IPS-18c (cell line): ENCODE data around the gene CD300LG.
"Not testable (repeated sequence)": the region's sequence is repeated elsewhere in the genome, so short reads cannot be mapped to it uniquely, and the experiment has no call there.

ENCODE experiments used
- H3K4me3 ChIP-seq: 2 replicates; pipeline ENCODE4 v1.7.0; 2013; ENCODE audit warnings: low read depth, mild to moderate bottlenecking, low read length, moderate library complexity; ENCODE audit not compliant: insufficient read depth
- H3K9me3 ChIP-seq: one replicate; pipeline ENCODE4 v1.6.1; 2013; ENCODE audit warnings: mild to moderate bottlenecking, low read length, moderate library complexity; ENCODE audit not compliant: control insufficient read depth, insufficient read depth

The CD300LG gene

GRCh38 chr17:43864161-43864984, 17.4 kb downstream of the CD300LG start:
- no peaks in the 10 kb centered on the region for H3K9me3 ChIP-seq

GRCh38 chr17:43868226-43868994, 21.4 kb downstream of the CD300LG start:
- Histone ChIP-seq H3K9me3 (no peaks in the 10 kb centered on the region), H3K4me3 (no peak overlapping the region)

More at GRCh38 chr17:43864161-43864984, 17.4 kb downstream of the CD300LG start:
- H3K4me3 ChIP-seq: no peak overlapping the region

GRCh38 chr17:43869031-43869430, 22.1 kb downstream of the CD300LG start:
- not testable (repeated sequence) for H3K4me3 ChIP-seq, H3K9me3 ChIP-seq

- no peak overlapping the region for H3K4me3 ChIP-seq
- H3K9me3 ChIP-seq: no peaks in the 10 kb centered on the region
Observed at GRCh38 chr17:43871946-43872690, 25.1 kb downstream of the CD300LG start.

GRCh38 chr17:43873091-43873490, 26.1 kb downstream of the CD300LG start:
- H3K4me3 ChIP-seq: no peak overlapping the region
- H3K9me3 ChIP-seq: no peaks in the 10 kb centered on the region

- Histone ChIP-seq H3K9me3 (no peaks in the 10 kb centered on the region), H3K4me3 (no peak overlapping the region)
Observed at GRCh38 chr17:43873815-43874214, 26.8 kb downstream of the CD300LG start.

- Histone ChIP-seq H3K9me3 (no peaks in the 10 kb centered on the region), H3K4me3 (no peak overlapping the region)
Observed at GRCh38 chr17:43874293-43874692, 27.3 kb downstream of the CD300LG start.

GRCh38 chr17:43875476-43876147, 28.6 kb downstream of the CD300LG start:
- Histone ChIP-seq H3K9me3 (no peaks in the 10 kb centered on the region), H3K4me3 (no peak overlapping the region)

GRCh38 chr17:43877031-43877430, 30.1 kb downstream of the CD300LG start:
- Histone ChIP-seq H3K4me3 (no peak overlapping the region), H3K9me3 (no peaks in the 10 kb centered on the region)

- no peak overlapping the region for H3K4me3 ChIP-seq
Observed at GRCh38 chr17:43877451-43878155, 30.6 kb downstream of the CD300LG start.

GRCh38 chr17:43878260-43879175, 31.5 kb downstream of the CD300LG start:
- no peak overlapping the region for H3K4me3 ChIP-seq
- no peaks in the 10 kb centered on the region for H3K9me3 ChIP-seq

More at GRCh38 chr17:43877451-43878155, 30.6 kb downstream of the CD300LG start:
- no peaks in the 10 kb centered on the region for H3K9me3 ChIP-seq

GRCh38 chr17:43879723-43880419, 32.9 kb downstream of the CD300LG start:
- H3K4me3 ChIP-seq: no peak overlapping the region
- no peaks in the 10 kb centered on the region for H3K9me3 ChIP-seq

- Histone ChIP-seq H3K9me3 (no peaks in the 10 kb centered on the region), H3K4me3 (no peak overlapping the region)
Observed at GRCh38 chr17:43880420-43880991, 33.5 kb downstream of the CD300LG start.

GRCh38 chr17:43881181-43881580, 34.2 kb downstream of the CD300LG start:
- no peaks in the 10 kb centered on the region for H3K9me3 ChIP-seq
- no peak overlapping the region for H3K4me3 ChIP-seq
